Bronchial epithelial cell (primary cell): ENCODE measurements around the gene SMYD3. TPM values are rescaled to one million over a fixed set of nuclear protein-coding genes. Genes with fewer than 3 reads are reported as not detected.

Experiments
- DNase-seq: peaks from one replicate; pipeline ENCODE4 v3.0.0-alpha.2; 2010; ENCODE audit warnings: low read depth
- FAIRE-seq: peaks from 2 replicates; lab custom pipeline; 2011; peaks lifted over from hg19 to GRCh38; lab: Jason Lieb, UNC
- H3K27me3 ChIP-seq: 2 replicates; pipeline ENCODE4 v1.5.1; 2011; ENCODE audit warnings: low read length; ENCODE audit not compliant: control insufficient read depth, insufficient read depth
- H3K36me3 ChIP-seq: 2 replicates; pipeline ENCODE4 v1.5.1; 2011; ENCODE audit warnings: low read length; ENCODE audit not compliant: control insufficient read depth, insufficient read depth
- H3K4me3 ChIP-seq: 2 replicates; pipeline ENCODE4 v1.5.1; 2011; ENCODE audit warnings: mild to moderate bottlenecking, low read depth, low read length, control low read depth
- CTCF ChIP-seq: IDR thresholded peaks from 2 replicates; pipeline ENCODE4 v1.5.1; 2011; ENCODE audit warnings: mild to moderate bottlenecking, moderate library complexity, low read length, control low read depth, inconsistent platforms; ENCODE audit not compliant: insufficient read depth, severe bottlenecking
- total RNA-seq: library from RNA; depleted of rRNA; stranded (reverse); fragments of >200 nt; gene quantifications from 2 replicates; pipeline ENCODE4 v1.2.1, GENCODE V29; 2014

The SMYD3 gene
- total RNA-seq, 1 donor from 2014 or later = 17.4 TPM

DNA sequence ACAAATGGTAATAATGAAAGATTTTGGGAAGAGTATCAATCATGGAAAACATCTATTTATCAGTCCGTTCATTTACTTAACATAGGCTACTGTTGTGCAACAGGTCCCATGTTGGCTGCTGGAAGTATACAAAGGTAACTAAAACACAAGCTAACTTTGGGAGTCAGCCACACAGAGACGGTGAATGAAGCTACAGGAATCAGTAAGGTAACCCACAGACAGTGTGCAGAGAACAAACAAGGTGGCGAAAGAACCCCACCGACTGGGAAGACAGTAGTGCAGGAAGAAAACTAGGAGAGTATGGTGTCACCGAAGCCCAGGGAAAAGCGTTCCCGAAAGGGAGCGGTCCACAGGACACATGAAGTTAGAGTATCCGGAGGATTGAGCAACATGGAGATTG is 342.3 kb downstream of the SMYD3 start:
- DNase-seq (no peak), FAIRE-seq (no peak)

GRCh38 chr1:246162560-246162959 is 344.5 kb downstream of the SMYD3 start:
- FAIRE-seq = no peak

More for the DNA sequence above, 342.3 kb downstream of the SMYD3 start:
- TF ChIP-seq CTCF = no peak
- Histone ChIP-seq H3K27me3 (no peaks in the 10 kb centered on the region), H3K4me3 (no peak overlapping the region), H3K36me3 (no peaks in the 10 kb centered on the region)

DNA sequence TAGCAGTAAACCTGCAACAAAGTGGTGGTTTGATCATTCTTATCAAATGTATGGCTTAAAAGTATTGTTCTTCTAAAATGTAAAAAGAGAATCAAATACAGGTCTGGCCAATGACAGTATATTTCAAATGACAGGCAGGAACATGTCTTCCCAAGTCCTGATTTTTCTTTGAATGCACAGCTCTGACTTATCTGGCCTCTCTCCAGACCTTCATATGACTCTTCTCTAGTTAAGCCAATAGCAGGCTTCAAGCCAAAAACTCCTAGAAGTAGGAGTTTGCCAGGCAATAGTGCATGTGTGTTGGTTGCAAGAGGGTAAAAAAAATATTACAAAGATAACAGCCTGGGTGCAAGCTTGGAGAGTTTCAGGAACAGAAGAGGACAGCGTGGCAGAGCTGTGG is 345.5 kb downstream of the SMYD3 start:
- no peak overlapping the region for H3K4me3 ChIP-seq
- TF ChIP-seq CTCF = no peak
- H3K27me3 ChIP-seq = no peaks in the 10 kb centered on the region
- FAIRE-seq = no peak
- no peaks in the 10 kb centered on the region for H3K36me3 ChIP-seq
- DNase-seq = peak; percentile 97

More at GRCh38 chr1:246162560-246162959, 344.5 kb downstream of the SMYD3 start:
- no peak for TF ChIP-seq CTCF
- DNase-seq = peak; percentile 76
- Histone ChIP-seq H3K27me3 (no peaks in the 10 kb centered on the region), H3K36me3 (no peaks in the 10 kb centered on the region), H3K4me3 (no peak overlapping the region)

GRCh38 chr1:246160905-246161304 is 346.2 kb downstream of the SMYD3 start:
- no peak for FAIRE-seq
- H3K27me3 ChIP-seq = no peaks in the 10 kb centered on the region
- no peak for TF ChIP-seq CTCF
- H3K36me3 ChIP-seq = no peaks in the 10 kb centered on the region
- DNase-seq = peak; percentile 7
- H3K4me3 ChIP-seq = no peak overlapping the region

- DNase-seq = no peak
- TF ChIP-seq CTCF = no peak
- Histone ChIP-seq H3K4me3 (no peak overlapping the region), H3K27me3 (no peaks in the 10 kb centered on the region), H3K36me3 (no peaks in the 10 kb centered on the region)
- no peak for FAIRE-seq
Measured at GRCh38 chr1:246160374-246160773, 346.7 kb downstream of the SMYD3 start.
